ENCODE data around the gene ZNF724.

ZNF724 gene

DNA sequence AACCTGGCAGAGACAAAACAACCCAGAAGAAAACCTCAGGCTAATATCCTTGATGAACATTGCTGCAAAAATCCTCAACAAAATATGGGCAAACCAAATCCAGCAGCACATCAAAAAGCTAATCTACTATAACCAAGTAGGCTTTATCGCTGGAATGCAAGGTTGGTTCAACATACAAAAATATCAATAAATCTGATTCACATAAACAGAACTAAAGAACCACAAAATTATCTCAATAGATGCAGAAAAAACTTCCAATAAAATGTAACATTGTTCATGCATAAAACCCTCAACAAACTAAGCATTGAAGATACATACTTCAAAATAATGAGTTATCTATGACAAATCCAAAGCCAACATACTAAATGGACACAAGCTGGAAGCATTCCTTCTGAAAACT, 8.8 kb downstream of the ZNF724 start:
- no peak for DNase-seq (ENCODE audit: low read depth, low spot score)

DNA sequence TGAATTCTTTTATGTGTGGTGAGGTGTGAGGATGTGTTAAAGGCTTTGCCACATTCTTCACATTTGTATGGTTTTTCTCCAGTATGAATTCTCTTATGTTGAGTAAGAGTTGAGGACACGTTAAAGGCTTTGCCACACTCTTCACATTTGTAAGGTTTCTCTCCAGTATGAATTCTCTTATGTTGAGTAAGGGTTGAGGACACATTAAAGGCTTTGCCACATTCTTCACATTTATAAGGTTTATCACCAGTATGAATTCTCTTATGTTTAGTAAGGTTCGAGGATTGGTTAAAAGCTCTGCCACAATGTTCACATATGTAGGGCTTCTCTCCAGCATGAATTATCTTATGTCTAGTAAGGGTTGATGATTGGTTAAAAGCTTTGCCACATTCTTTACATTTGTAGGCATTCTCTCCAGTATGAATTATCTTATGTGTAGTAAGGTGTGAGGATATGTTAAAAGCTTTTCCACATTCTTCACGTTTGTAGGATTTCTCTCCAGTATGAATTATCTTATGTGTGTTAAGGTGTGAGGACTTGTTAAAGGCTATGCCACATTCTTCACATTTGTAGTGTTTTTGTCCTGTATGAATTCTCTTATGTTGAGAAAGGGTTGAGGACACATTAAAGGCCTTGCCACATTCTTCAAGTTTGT, 27.1 kb downstream of the ZNF724 start:
- no peak for DNase-seq (ENCODE audit: low read depth, low spot score)

DNA sequence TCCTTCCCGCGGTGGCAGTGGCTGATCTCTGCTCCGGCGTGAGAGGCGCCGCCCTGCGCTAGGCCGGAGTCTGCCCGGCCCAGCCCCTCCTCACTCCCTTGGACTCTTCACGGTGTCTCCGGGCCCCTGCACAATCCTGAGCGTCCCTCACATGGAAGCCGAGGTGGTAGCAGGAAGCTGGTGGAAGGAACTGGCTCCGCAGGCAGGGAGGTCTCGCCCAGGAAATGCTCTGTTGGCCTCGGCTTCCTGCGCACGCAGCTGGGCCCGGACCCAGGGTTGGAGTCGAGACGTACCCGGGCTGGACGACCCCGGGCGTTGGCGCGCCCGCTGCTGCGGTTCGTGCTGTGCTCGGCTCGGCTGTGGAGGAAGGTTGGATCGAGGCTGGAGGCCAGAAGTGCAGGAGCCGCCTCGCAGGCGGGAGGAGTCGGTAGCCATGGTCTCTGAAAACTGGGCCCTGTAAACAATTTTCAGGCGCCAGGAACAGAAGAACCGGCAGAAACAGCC, 46.3 kb downstream of the ZNF724 start:
- DNase-seq (ENCODE audit: low read depth, low spot score), result peak; percentile 71

DNA sequence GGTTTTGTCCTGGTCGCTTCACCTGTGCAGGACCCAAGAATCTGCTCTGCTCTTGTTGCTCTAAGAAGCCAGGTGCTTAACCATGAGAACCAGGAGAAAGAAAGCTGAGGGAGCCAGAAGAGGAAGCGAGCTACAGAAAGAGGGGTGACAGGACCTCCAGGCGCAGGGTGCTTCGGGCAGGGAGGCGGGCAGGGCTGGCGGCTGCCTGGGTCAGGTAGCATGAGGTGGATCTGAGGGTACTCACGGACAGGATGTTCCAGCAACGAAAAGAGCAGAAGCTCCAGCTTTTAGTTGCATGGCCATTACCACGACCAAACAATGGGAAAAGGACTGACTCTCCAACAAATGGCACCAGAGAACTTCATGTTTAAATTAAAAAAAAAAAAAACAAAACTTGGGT, 59.9 kb downstream of the ZNF724 start:
- DNase-seq (ENCODE audit: low read depth, low spot score), result no peak

DNA sequence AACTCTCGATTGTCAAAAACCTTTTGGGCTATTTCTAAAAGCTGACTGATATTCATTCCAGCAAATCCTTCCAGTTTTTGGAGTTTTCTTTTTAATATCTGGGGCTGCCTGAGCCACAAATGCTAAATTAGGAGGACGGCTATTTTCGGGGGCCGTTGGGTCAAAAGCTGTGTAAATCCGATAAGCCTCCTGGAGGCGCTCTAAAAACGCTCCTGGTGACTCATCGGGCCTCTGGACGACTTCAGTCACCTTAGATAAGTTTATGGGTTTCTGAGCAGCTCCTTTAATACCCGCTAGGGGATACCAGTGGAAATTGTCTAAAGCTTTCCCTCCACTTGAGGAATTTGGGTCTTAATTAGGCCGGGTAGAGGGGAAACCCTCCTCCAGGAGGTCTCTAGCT, 66.9 kb downstream of the ZNF724 start:
- no peak for DNase-seq (ENCODE audit: low read depth, low spot score)

Measured in ELF-1 (cell line).